Activated naive CD4-positive, alpha-beta T cell treated with anti-CD3 and anti-CD28 coated beads, Interleukin-2, amount 10 ng/mL, durations not matched to agents 7 days and 5 days (primary cell): ENCODE measurements around the gene GFI1B.

Source experiments
- CTCF ChIA-PET: fragments of 350-600 bp; sonication (Branson Sonifier 250); formaldehyde crosslinking; loops from one replicate; lab custom pipeline; 2021; ENCODE audit warnings: antibody characterized with exemption; lab: Charles Lee
- DNase-seq: peaks from one replicate; pipeline ENCODE4 v3.0.0-alpha.2; 2020
- H3K27ac Mint-ChIP-seq: one replicate; pipeline ENCODE4 v1.8.0; 2021; ENCODE audit warnings: mild to moderate bottlenecking, moderate library complexity, mixed read lengths
- H3K27me3 Mint-ChIP-seq: one replicate; pipeline ENCODE4 v1.8.0; 2021; ENCODE audit warnings: mild to moderate bottlenecking, mixed read lengths
- H3K36me3 Mint-ChIP-seq: one replicate; pipeline ENCODE4 v1.8.0; 2021; ENCODE audit warnings: mixed read lengths
- H3K4me1 Mint-ChIP-seq: one replicate; pipeline ENCODE4 v1.8.0; 2021; ENCODE audit warnings: mixed read lengths
- H3K4me3 Mint-ChIP-seq: one replicate; pipeline ENCODE4 v1.8.0; 2021; ENCODE audit warnings: mild to moderate bottlenecking, moderate library complexity, mixed read lengths
- H3K9me3 Mint-ChIP-seq: one replicate; pipeline ENCODE4 v1.8.0; 2021; ENCODE audit warnings: mixed read lengths

Gene GFI1B

GRCh38 chr9:132976571-132976970 lies 1.9 kb upstream of the GFI1B start:
- H3K27me3 Mint-ChIP-seq, result peaks cover 82% of the 10 kb centered on the region
- no peak overlapping the region for H3K27ac Mint-ChIP-seq

GRCh38 chr9:132978112-132978450 lies 413 bp upstream of the GFI1B start:
- CTCF ChIA-PET, result interaction anchor here (0.7 to 2.0 kb wide), 6 partner anchors 10 to 44 kb away, joined by 3 to 9 read pairs (median 4); partner anchors contain the start of gene TSC1
- H3K9me3 Mint-ChIP-seq, result no peaks in the 10 kb centered on the region
- peaks cover 1% of the 10 kb centered on the region for H3K36me3 Mint-ChIP-seq
- H3K4me3 Mint-ChIP-seq, result no peak overlapping the region
- no peak for DNase-seq
- H3K27ac Mint-ChIP-seq, result no peak overlapping the region
- H3K4me1 Mint-ChIP-seq, result no peaks in the 10 kb centered on the region
- peaks cover 92% of the 10 kb centered on the region for H3K27me3 Mint-ChIP-seq

More at GRCh38 chr9:132976571-132976970, 1.9 kb upstream of the GFI1B start:
- CTCF ChIA-PET, result interaction anchor here (1.1 to 1.2 kb wide), 3 partner anchors 16 to 323 kb away, joined by 3 read pairs; no protein-coding TSS in a partner anchor
- DNase-seq, result no peak
- H3K4me1 Mint-ChIP-seq, result no peaks in the 10 kb centered on the region
- peaks cover 1% of the 10 kb centered on the region for H3K36me3 Mint-ChIP-seq
- no peak overlapping the region for H3K4me3 Mint-ChIP-seq
- no peaks in the 10 kb centered on the region for H3K9me3 Mint-ChIP-seq

- CTCF ChIA-PET, result no interaction called here
Measured at GRCh38 chr9:132980157-132980556, 1.7 kb downstream of the GFI1B start.

GRCh38 chr9:132982458-132982857 lies 4.0 kb downstream of the GFI1B start:
- DNase-seq, result no peak
- Mint-ChIP-seq H3K9me3 (no peaks in the 10 kb centered on the region), H3K4me1 (no peaks in the 10 kb centered on the region), H3K27me3 (peaks cover 100% of the 10 kb centered on the region), H3K4me3 (no peak overlapping the region), H3K27ac (no peak overlapping the region), H3K36me3 (peaks cover 1% of the 10 kb centered on the region)
- CTCF ChIA-PET, result no interaction called here

More at GRCh38 chr9:132980157-132980556, 1.7 kb downstream of the GFI1B start:
- no peak for DNase-seq
- H3K4me1 Mint-ChIP-seq, result no peaks in the 10 kb centered on the region
- H3K27me3 Mint-ChIP-seq, result peaks cover 94% of the 10 kb centered on the region
- H3K4me3 Mint-ChIP-seq, result no peak overlapping the region
- peaks cover 1% of the 10 kb centered on the region for H3K36me3 Mint-ChIP-seq
- H3K9me3 Mint-ChIP-seq, result no peaks in the 10 kb centered on the region
- H3K27ac Mint-ChIP-seq, result no peak overlapping the region

GRCh38 chr9:132983491-132984201 lies 5.2 kb downstream of the GFI1B start:
- no peak overlapping the region for H3K27ac Mint-ChIP-seq

GRCh38 chr9:132984202-132985070 lies 5.9 kb downstream of the GFI1B start:
- peaks cover 1% of the 10 kb centered on the region for H3K36me3 Mint-ChIP-seq
- DNase-seq, result no peak
- no peaks in the 10 kb centered on the region for H3K4me1 Mint-ChIP-seq
- H3K9me3 Mint-ChIP-seq, result no peaks in the 10 kb centered on the region
- no peak overlapping the region for H3K27ac Mint-ChIP-seq
- H3K4me3 Mint-ChIP-seq, result no peak overlapping the region
- H3K27me3 Mint-ChIP-seq, result peaks cover 84% of the 10 kb centered on the region
- CTCF ChIA-PET, result no interaction called here

More at GRCh38 chr9:132983491-132984201, 5.2 kb downstream of the GFI1B start:
- Mint-ChIP-seq H3K4me1 (no peaks in the 10 kb centered on the region), H3K9me3 (no peaks in the 10 kb centered on the region), H3K36me3 (peaks cover 1% of the 10 kb centered on the region), H3K4me3 (no peak overlapping the region), H3K27me3 (peaks cover 92% of the 10 kb centered on the region)
- CTCF ChIA-PET, result interaction anchor here (0.8 kb wide), 1 partner anchor 9 kb away, joined by 3 read pairs; no protein-coding TSS in a partner anchor
- no peak for DNase-seq

GRCh38 chr9:132985071-132985350 lies 6.5 kb downstream of the GFI1B start:
- no peaks in the 10 kb centered on the region for H3K36me3 Mint-ChIP-seq
- no peak overlapping the region for H3K4me3 Mint-ChIP-seq
- H3K9me3 Mint-ChIP-seq, result peaks cover 2% of the 10 kb centered on the region
- peaks cover 78% of the 10 kb centered on the region for H3K27me3 Mint-ChIP-seq
- no peaks in the 10 kb centered on the region for H3K4me1 Mint-ChIP-seq
- H3K27ac Mint-ChIP-seq, result no peak overlapping the region
- no peak for DNase-seq
- CTCF ChIA-PET, result no interaction called here

- DNase-seq, result no peak
- H3K4me1 Mint-ChIP-seq, result no peaks in the 10 kb centered on the region
- H3K36me3 Mint-ChIP-seq, result no peaks in the 10 kb centered on the region
- H3K4me3 Mint-ChIP-seq, result no peak overlapping the region
- peaks cover 75% of the 10 kb centered on the region for H3K27me3 Mint-ChIP-seq
- no peak overlapping the region for H3K27ac Mint-ChIP-seq
- H3K9me3 Mint-ChIP-seq, result peaks cover 6% of the 10 kb centered on the region
- CTCF ChIA-PET, result no interaction called here
Measured at GRCh38 chr9:132985489-132985888, 7.0 kb downstream of the GFI1B start.

- peaks cover 75% of the 10 kb centered on the region for H3K27me3 Mint-ChIP-seq
- no peak overlapping the region for H3K4me3 Mint-ChIP-seq
- CTCF ChIA-PET, result no interaction called here
- H3K4me1 Mint-ChIP-seq, result no peaks in the 10 kb centered on the region
- no peak for DNase-seq
- no peaks in the 10 kb centered on the region for H3K36me3 Mint-ChIP-seq
- no peak overlapping the region for H3K27ac Mint-ChIP-seq
- H3K9me3 Mint-ChIP-seq, result peaks cover 6% of the 10 kb centered on the region
Measured at GRCh38 chr9:132986114-132986513, 7.6 kb downstream of the GFI1B start.

- Mint-ChIP-seq H3K27ac (peak overlapping the region; percentile 42), H3K27me3 (peaks cover 75% of the 10 kb centered on the region), H3K9me3 (peaks cover 6% of the 10 kb centered on the region), H3K4me3 (no peak overlapping the region), H3K36me3 (no peaks in the 10 kb centered on the region), H3K4me1 (no peaks in the 10 kb centered on the region)
- no peak for DNase-seq
- CTCF ChIA-PET, result no interaction called here
Measured at GRCh38 chr9:132986640-132987620, 8.4 kb downstream of the GFI1B start.

GRCh38 chr9:132988244-132989013 lies 9.9 kb downstream of the GFI1B start:
- H3K36me3 Mint-ChIP-seq, result no peaks in the 10 kb centered on the region
- H3K27ac Mint-ChIP-seq, result no peak overlapping the region
- peaks cover 3% of the 10 kb centered on the region for H3K4me1 Mint-ChIP-seq
- no peak overlapping the region for H3K4me3 Mint-ChIP-seq
- no peak for DNase-seq
- peaks cover 6% of the 10 kb centered on the region for H3K9me3 Mint-ChIP-seq
- CTCF ChIA-PET, result interaction anchor here (1.0 to 1.1 kb wide), 2 partner anchors 10 to 34 kb away, joined by 3 read pairs; partner anchors contain the start of gene GFI1B
- peaks cover 73% of the 10 kb centered on the region for H3K27me3 Mint-ChIP-seq

- no peaks in the 10 kb centered on the region for H3K36me3 Mint-ChIP-seq
- H3K4me3 Mint-ChIP-seq, result no peak overlapping the region
- no peak for DNase-seq
- CTCF ChIA-PET, result interaction anchor here (1.0 to 1.1 kb wide), 2 partner anchors 11 to 33 kb away, joined by 3 read pairs; partner anchors contain the start of gene GFI1B
- peaks cover 3% of the 10 kb centered on the region for H3K4me1 Mint-ChIP-seq
- peaks cover 73% of the 10 kb centered on the region for H3K27me3 Mint-ChIP-seq
- peaks cover 6% of the 10 kb centered on the region for H3K9me3 Mint-ChIP-seq
- no peak overlapping the region for H3K27ac Mint-ChIP-seq
Measured at GRCh38 chr9:132989014-132989310, 10.5 kb downstream of the GFI1B start.

- Mint-ChIP-seq H3K36me3 (no peaks in the 10 kb centered on the region), H3K4me3 (no peak overlapping the region), H3K4me1 (peaks cover 6% of the 10 kb centered on the region), H3K9me3 (peaks cover 6% of the 10 kb centered on the region), H3K27me3 (peaks cover 73% of the 10 kb centered on the region), H3K27ac (no peak overlapping the region)
- CTCF ChIA-PET, result interaction anchor here (1.1 kb wide), 1 partner anchor 33 kb away, joined by 3 read pairs; no protein-coding TSS in a partner anchor
- no peak for DNase-seq
Measured at GRCh38 chr9:132989414-132989996, 11.0 kb downstream of the GFI1B start.
